A549 (cell line): ENCODE data around the gene ATP10B. TPM values are rescaled to one million over a fixed set of nuclear protein-coding genes. Genes with fewer than 3 reads are reported as not detected.

Source experiments
- ATAC-seq, 2 experiments: fragments of 200-7000 bp in 1 of 2; fragments of >200 bp in 1 of 2; cut with Nextera tagmentation in 1 of 2; cut with Tn5 transposase in 1 of 2; 3 replicates each; pipeline versions ENCODE4 v1.8.0 to v1.9.1; 2018 to 2020; ENCODE audit warnings: mild to moderate bottlenecking in 1 of 2, moderate library complexity in 1 of 2
- CTCF ChIA-PET: fragments of 300-600 bp; sonication (Branson Sonifier 250); formaldehyde crosslinking; extraction: SDS; loops from one replicate; lab custom pipeline; 2021; ENCODE audit warnings: antibody characterized with exemption, inconsistent platforms; lab: Yijun Ruan, JAX
- POLR2A ChIA-PET: fragments of 350-600 bp; formaldehyde crosslinking; extraction: SDS; loops from one replicate; lab custom pipeline; 2021; ENCODE audit warnings: antibody characterized with exemption, inconsistent platforms; lab: Yijun Ruan, JAX
- DNase-seq, 2 experiments: peaks; one replicate each; pipeline versions ENCODE4 v3.0.0 to v3.0.0-alpha.2; 2011 to 2016; ENCODE audit warnings: low read depth in 1 of 2, low spot score in 1 of 2
- FAIRE-seq: peaks from 2 replicates; lab custom pipeline; 2011; peaks lifted over from hg19 to GRCh38; lab: Jason Lieb, UNC
- H3K27ac ChIP-seq, 2 experiments: fragments of >200 bp; sonication (Bioruptor Twin); formaldehyde crosslinking; 3 replicates each; pipeline ENCODE4 v1.5.1; 2016 to 2017
- H3K4me1 ChIP-seq: fragments of >200 bp; sonication (Bioruptor Twin); formaldehyde crosslinking; 3 replicates; pipeline ENCODE4 v1.6.1; 2016
- H3K4me2 ChIP-seq: fragments of >200 bp; sonication (Bioruptor Twin); formaldehyde crosslinking; 3 replicates; pipeline ENCODE4 v1.6.1; 2016
- H3K4me3 ChIP-seq: fragments of >200 bp; sonication (Bioruptor Twin); formaldehyde crosslinking; 3 replicates; pipeline ENCODE4 v1.5.1; 2016
- H3K9me3 ChIP-seq: fragments of >200 bp; sonication (Bioruptor Twin); formaldehyde crosslinking; 3 replicates; pipeline ENCODE4 v1.6.1; 2016
- ATOH8 ChIP-seq: fragments of 250-450 bp; sonication (Bioruptor Pico); IDR thresholded peaks from 2 replicates; pipeline ENCODE4 v1.5.0; 2020; ENCODE audit warnings: low read depth, mild to moderate bottlenecking, moderate library complexity
- BHLHE40 ChIP-seq: IDR thresholded peaks from 2 replicates; pipeline ENCODE4 v1.6.1; 2012; ENCODE audit warnings: low read depth, low read length, inconsistent platforms
- E2F6 ChIP-seq: IDR thresholded peaks from 2 replicates; pipeline ENCODE4 v1.6.1; 2012; ENCODE audit warnings: low read depth, borderline replicate concordance
- ESRRA ChIP-seq: fragments of 150-350 bp; IDR thresholded peaks from 2 replicates; pipeline ENCODE4 v1.6.1; 2014; ENCODE audit warnings: mild to moderate bottlenecking, low read length, borderline replicate concordance
- FOXS1 ChIP-seq: fragments of 250-450 bp; sonication (Bioruptor Pico); IDR thresholded peaks from 2 replicates; pipeline ENCODE4 v1.5.0; 2020; ENCODE audit warnings: mild to moderate bottlenecking, moderate library complexity
- HDAC2 ChIP-seq: fragments of 200-600 bp; sonication (generic); IDR thresholded peaks from 2 replicates; pipeline ENCODE4 v1.6.1; 2016
- HEYL ChIP-seq: fragments of 250-450 bp; sonication (Bioruptor Pico); IDR thresholded peaks from 2 replicates; pipeline ENCODE4 v1.8.0; 2021; ENCODE audit warnings: mild to moderate bottlenecking, moderate library complexity
- HMGXB4 ChIP-seq: fragments of 250-450 bp; sonication (Bioruptor Pico); IDR thresholded peaks from 2 replicates; pipeline ENCODE4 v1.5.0; 2021; ENCODE audit warnings: mild to moderate bottlenecking, moderate library complexity, borderline replicate concordance
- HOXB5 ChIP-seq: fragments of 250-450 bp; sonication (Bioruptor Pico); IDR thresholded peaks from 2 replicates; pipeline ENCODE4 v1.5.0; 2020; ENCODE audit warnings: mild to moderate bottlenecking, moderate library complexity
- KDM1A ChIP-seq: fragments of 200-600 bp; sonication (generic); IDR thresholded peaks from 2 replicates; pipeline ENCODE4 v1.6.1; 2016; ENCODE audit warnings: low read depth, mild to moderate bottlenecking
- KDM5A ChIP-seq: fragments of 200-600 bp; sonication (generic); IDR thresholded peaks from 2 replicates; pipeline ENCODE4 v1.6.1; 2016; ENCODE audit warnings: antibody characterized with exemption, mild to moderate bottlenecking
- MAX ChIP-seq: IDR thresholded peaks from 2 replicates; pipeline ENCODE4 v1.6.1; 2012
- MAZ ChIP-seq: fragments of 150-350 bp; IDR thresholded peaks from 2 replicates; pipeline ENCODE4 v1.6.1; 2014; ENCODE audit warnings: antibody characterized with exemption, low read depth, low read length, borderline replicate concordance
- MYC ChIP-seq: IDR thresholded peaks from 2 replicates; pipeline ENCODE4 v1.6.1; 2012; ENCODE audit warnings: mild to moderate bottlenecking, inconsistent platforms, low read length, improper control_type of control experiment, borderline replicate concordance
- NFE2L2 ChIP-seq: fragments of 150-350 bp; conservative IDR thresholded peaks from 2 replicates; pipeline ENCODE4 v1.6.1; 2014; ENCODE audit warnings: low read length
- NR3C1 ChIP-seq: fragments of >200 bp; sonication (Bioruptor Twin); formaldehyde crosslinking; IDR thresholded peaks from 3 replicates; pipeline ENCODE4 v1.6.1; 2017
- PHF8 ChIP-seq: fragments of 200-600 bp; sonication (generic); IDR thresholded peaks from 2 replicates; pipeline ENCODE4 v1.6.1; 2016; ENCODE audit warnings: low read depth, mild to moderate bottlenecking, antibody characterized with exemption, moderate library complexity, borderline replicate concordance
- POLR2A ChIP-seq: IDR thresholded peaks from 2 replicates; pipeline ENCODE4 v1.6.1; 2012; ENCODE audit warnings: mild to moderate bottlenecking, low read length
- POLR2AphosphoS2 ChIP-seq: conservative IDR thresholded peaks from 2 replicates; pipeline ENCODE4 v1.6.1; 2012; ENCODE audit warnings: low read length, improper control_type of control experiment, inconsistent platforms
- RCOR1 ChIP-seq: fragments of 150-350 bp; IDR thresholded peaks from 2 replicates; pipeline ENCODE4 v1.6.1; 2014; ENCODE audit warnings: antibody characterized with exemption, low read length, low read depth
- SMC3 ChIP-seq: fragments of >200 bp; sonication (Bioruptor Twin); formaldehyde crosslinking; IDR thresholded peaks from 3 replicates; pipeline ENCODE4 v1.6.1; 2018; ENCODE audit warnings: inconsistent platforms
- SREBF2 ChIP-seq: fragments of 450-650 bp; IDR thresholded peaks from 2 replicates; pipeline ENCODE4 v1.6.1; 2014; ENCODE audit warnings: mild to moderate bottlenecking, moderate library complexity
- TFCP2L1 ChIP-seq: fragments of 250-450 bp; sonication (Bioruptor Pico); IDR thresholded peaks from 2 replicates; pipeline ENCODE4 v1.5.0; 2021; ENCODE audit warnings: mild to moderate bottlenecking
- ZFP36 ChIP-seq: fragments of 450-650 bp; IDR thresholded peaks from 2 replicates; pipeline ENCODE4 v1.6.1; 2014; ENCODE audit warnings: borderline replicate concordance; ENCODE audit not compliant: partially characterized antibody
- ZSCAN20 ChIP-seq: fragments of 250-450 bp; sonication (Bioruptor Pico); IDR thresholded peaks from 2 replicates; pipeline ENCODE4 v1.8.0; 2022; ENCODE audit warnings: mild to moderate bottlenecking, moderate library complexity
- WGBS: methylation state at CpG from one replicate; pipeline ENCODE4 v1.1.6; 2017; ENCODE audit errors: missing lambda C conversion rate; 5-methylcytosine and 5-hydroxymethylcytosine counted together
- polyA plus RNA-seq, 4 experiments: library from polyadenylated mRNA; depleted of rRNA in 3 of 4; stranded (reverse); fragments of >200 nt; fragmentation: RNase III in 1 of 4; extraction: RNeasy Plus Mini Kit Qiagen cat#74134 plus additional on column Dnase treatment in 1 of 4; gene quantifications; 2 replicates in 3 of 4; 3 replicates in 1 of 4; pipeline ENCODE4 v1.2.3, GENCODE V29; 2011 to 2017

Gene ATP10B
- polyA plus RNA-seq, 2 of the 4 experiments (the other 2 are of a cell fraction): not detected

GRCh38 chr5:160789219-160789859, 62.7 kb downstream of the ATP10B start:
- TF ChIP-seq HMGXB4 (CRISPR knock-in tag): no peak
- no peak for TF ChIP-seq ESRRA
- no peak for TF ChIP-seq MAZ
- TF ChIP-seq HDAC2: no peak
- no peak for TF ChIP-seq POLR2A
- no peak for TF ChIP-seq SREBF2
- no peak for TF ChIP-seq ATOH8 (CRISPR knock-in tag)
- TF ChIP-seq BHLHE40: no peak
- TF ChIP-seq NFE2L2: no peak
- TF ChIP-seq SMC3: no peak
- Histone ChIP-seq H3K27ac (no peak overlapping the region), H3K4me2 (no peak overlapping the region), H3K9me3 (no peaks in the 10 kb centered on the region), H3K4me1 (no peaks in the 10 kb centered on the region), H3K4me3 (no peak overlapping the region)
- ChIA-PET CTCF (no interaction called here), POLR2A (no interaction called here)
- DNase-seq (no peak), ATAC-seq (no peak), FAIRE-seq (no peak)
- 11% methylated on average over 3 of the region's 3 CpGs for WGBS

GRCh38 chr5:160788102-160788660, 63.8 kb downstream of the ATP10B start:
- DNase-seq: no peak
- no peak for ATAC-seq
- Histone ChIP-seq H3K9me3 (no peaks in the 10 kb centered on the region), H3K4me2 (no peak overlapping the region), H3K4me3 (no peak overlapping the region), H3K27ac (no peak overlapping the region), H3K4me1 (no peaks in the 10 kb centered on the region)
- FAIRE-seq: no peak
- 0% methylated on average over 3 of the region's 3 CpGs for WGBS
- TF ChIP-seq ZFP36: no peak
- no peak for TF ChIP-seq MAX
- no peak for TF ChIP-seq E2F6
- TF ChIP-seq TFCP2L1 (CRISPR knock-in tag): no peak
- TF ChIP-seq KDM1A: no peak
- no peak for TF ChIP-seq PHF8
- TF ChIP-seq POLR2AphosphoS2: no peak
- no peak for TF ChIP-seq KDM5A
- TF ChIP-seq HDAC2: no peak
- no peak for TF ChIP-seq HEYL (CRISPR knock-in tag)
- TF ChIP-seq HOXB5 (CRISPR knock-in tag): no peak
- TF ChIP-seq ZSCAN20 (CRISPR knock-in tag): no peak
- no peak for TF ChIP-seq RCOR1
- no peak for TF ChIP-seq ESRRA
- TF ChIP-seq FOXS1 (CRISPR knock-in tag): no peak
- no peak for TF ChIP-seq POLR2A
- no peak for TF ChIP-seq NR3C1
- no peak for TF ChIP-seq MAZ
- no peak for TF ChIP-seq MYC
- POLR2A ChIA-PET: no interaction called here
- CTCF ChIA-PET: interaction anchor here (1.2 to 1.5 kb wide), 4 partner anchors 12 to 350 kb away, joined by 3 to 4 read pairs (median 4); no protein-coding TSS in a partner anchor
